DOHH2 (cell line): ENCODE data around the gene CT55.

Experiments used
- H3F3A ChIP-seq: fragments of 200-600 bp; sonication (generic), shearing (Covaris generic); 2 replicates; pipeline ENCODE4 v1.6.0; 2016; ENCODE audit warnings: antibody characterized with exemption, mild to moderate bottlenecking; ENCODE audit not compliant: control insufficient read depth, insufficient read depth
- H3K27ac ChIP-seq: fragments of 200-600 bp; sonication (generic); 2 replicates; pipeline ENCODE4 v1.5.1; 2014; ENCODE audit warnings: low read depth, mild to moderate bottlenecking, low read length, moderate library complexity
- H3K27me3 ChIP-seq: fragments of 200-600 bp; sonication (generic); 2 replicates; pipeline ENCODE4 v1.6.1; 2014; ENCODE audit warnings: mild to moderate bottlenecking, low read length, mixed read lengths; ENCODE audit not compliant: control insufficient read depth
- H3K36me3 ChIP-seq: fragments of 200-600 bp; sonication (generic); 2 replicates; pipeline ENCODE4 v1.6.1; 2014; ENCODE audit warnings: mild to moderate bottlenecking, low read length, moderate library complexity, mixed read lengths; ENCODE audit not compliant: control insufficient read depth
- H3K4me1 ChIP-seq: fragments of 200-600 bp; sonication (generic); 2 replicates; pipeline ENCODE4 v1.6.1; 2014; ENCODE audit warnings: mild to moderate bottlenecking, low read length, mixed read lengths; ENCODE audit not compliant: control insufficient read depth
- H3K4me2 ChIP-seq: fragments of 200-600 bp; sonication (generic); 2 replicates; pipeline ENCODE4 v1.6.0; 2014; ENCODE audit warnings: mild to moderate bottlenecking, low read length, moderate library complexity
- H3K4me3 ChIP-seq: fragments of 200-600 bp; sonication (generic); 2 replicates; pipeline ENCODE4 v1.5.1; 2014; ENCODE audit warnings: mild to moderate bottlenecking, low read length, mixed read lengths
- H3K79me2 ChIP-seq: fragments of 200-600 bp; sonication (generic); 2 replicates; pipeline ENCODE4 v1.6.1; 2014; ENCODE audit warnings: mild to moderate bottlenecking, low read length, mixed read lengths; ENCODE audit not compliant: control insufficient read depth
- H3K9me2 ChIP-seq: fragments of 200-600 bp; sonication (generic); replicated peaks from 2 replicates; pipeline ENCODE4 v1.6.1; 2014; ENCODE audit warnings: mild to moderate bottlenecking, low read length, mixed read lengths; ENCODE audit not compliant: control insufficient read depth
- H3K9me3 ChIP-seq: fragments of 200-600 bp; sonication (generic); 2 replicates; pipeline ENCODE4 v1.6.1; 2014; ENCODE audit warnings: antibody characterized with exemption, low read length, mixed read lengths; ENCODE audit not compliant: control insufficient read depth, insufficient read depth
- H4K20me1 ChIP-seq: fragments of 200-600 bp; sonication (generic); 2 replicates; pipeline ENCODE4 v1.6.0; 2014; ENCODE audit warnings: low read depth, mild to moderate bottlenecking, antibody characterized with exemption, low read length, moderate library complexity; ENCODE audit not compliant: control insufficient read depth, insufficient read depth
- EZH2phosphoT487 ChIP-seq: fragments of 200-600 bp; sonication (generic); IDR thresholded peaks from 2 replicates; pipeline ENCODE4 v1.6.1; 2017; ENCODE audit warnings: borderline replicate concordance, mild to moderate bottlenecking, antibody characterized with exemption, low read length, moderate library complexity, mixed read lengths
- TF ChIP-seq, protein P1 (sequence below): fragments of 200-600 bp; sonication (generic); IDR thresholded peaks from one replicate; pipeline ENCODE4 v1.5.1; 2014; ENCODE audit warnings: antibody characterized with exemption, mild to moderate bottlenecking, low read depth, low read length; ENCODE audit not compliant: poor library complexity, severe bottlenecking

The CT55 gene

GRCh38 chrX:135114392-135114791, 56.8 kb downstream of the CT55 start:
- no peaks in the 10 kb centered on the region for H3K36me3 ChIP-seq
- no peaks in the 10 kb centered on the region for H4K20me1 ChIP-seq
- H3K9me2 ChIP-seq = no peaks in the 10 kb centered on the region
- no peaks in the 10 kb centered on the region for H3K4me1 ChIP-seq
- no peaks in the 10 kb centered on the region for H3K79me2 ChIP-seq
- H3K9me3 ChIP-seq = no peaks in the 10 kb centered on the region
- no peaks in the 10 kb centered on the region for H3F3A ChIP-seq
- H3K4me2 ChIP-seq = no peak overlapping the region
- no peaks in the 10 kb centered on the region for H3K27me3 ChIP-seq
- H3K27ac ChIP-seq = no peak overlapping the region
- H3K4me3 ChIP-seq = no peak overlapping the region
- TF ChIP-seq EZH2phosphoT487 = no peak
- TF ChIP-seq, protein P1, sequence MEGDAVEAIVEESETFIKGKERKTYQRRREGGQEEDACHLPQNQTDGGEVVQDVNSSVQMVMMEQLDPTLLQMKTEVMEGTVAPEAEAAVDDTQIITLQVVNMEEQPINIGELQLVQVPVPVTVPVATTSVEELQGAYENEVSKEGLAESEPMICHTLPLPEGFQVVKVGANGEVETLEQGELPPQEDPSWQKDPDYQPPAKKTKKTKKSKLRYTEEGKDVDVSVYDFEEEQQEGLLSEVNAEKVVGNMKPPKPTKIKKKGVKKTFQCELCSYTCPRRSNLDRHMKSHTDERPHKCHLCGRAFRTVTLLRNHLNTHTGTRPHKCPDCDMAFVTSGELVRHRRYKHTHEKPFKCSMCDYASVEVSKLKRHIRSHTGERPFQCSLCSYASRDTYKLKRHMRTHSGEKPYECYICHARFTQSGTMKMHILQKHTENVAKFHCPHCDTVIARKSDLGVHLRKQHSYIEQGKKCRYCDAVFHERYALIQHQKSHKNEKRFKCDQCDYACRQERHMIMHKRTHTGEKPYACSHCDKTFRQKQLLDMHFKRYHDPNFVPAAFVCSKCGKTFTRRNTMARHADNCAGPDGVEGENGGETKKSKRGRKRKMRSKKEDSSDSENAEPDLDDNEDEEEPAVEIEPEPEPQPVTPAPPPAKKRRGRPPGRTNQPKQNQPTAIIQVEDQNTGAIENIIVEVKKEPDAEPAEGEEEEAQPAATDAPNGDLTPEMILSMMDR = no peak

DNA sequence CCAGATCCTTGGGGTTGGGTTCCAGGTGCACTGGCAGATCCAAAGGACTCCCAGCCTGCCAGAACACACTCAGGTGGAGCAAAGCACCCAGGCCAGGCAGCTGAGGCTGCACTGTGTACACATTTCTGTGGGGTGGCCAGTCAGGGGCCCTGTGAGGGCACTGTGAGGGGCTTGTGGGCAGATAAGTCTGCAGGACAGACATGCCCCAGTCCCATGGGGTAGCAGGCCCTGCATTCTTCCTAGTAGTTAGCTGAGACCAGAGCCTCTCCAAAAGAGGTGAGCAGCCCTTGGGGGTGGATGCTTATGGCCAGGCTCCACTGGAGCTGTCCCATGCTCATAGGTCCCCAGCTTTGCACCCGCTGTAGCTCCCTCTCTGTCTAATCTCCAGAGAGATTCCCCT, 58.5 kb downstream of the CT55 start:
- Histone ChIP-seq H3K4me1 (no peaks in the 10 kb centered on the region), H3K9me2 (no peaks in the 10 kb centered on the region), H3K36me3 (no peaks in the 10 kb centered on the region), H3K4me3 (no peak overlapping the region), H4K20me1 (no peaks in the 10 kb centered on the region), H3K27me3 (no peaks in the 10 kb centered on the region), H3K9me3 (no peaks in the 10 kb centered on the region), H3F3A (no peaks in the 10 kb centered on the region), H3K79me2 (no peaks in the 10 kb centered on the region), H3K27ac (no peak overlapping the region), H3K4me2 (no peak overlapping the region)
- TF ChIP-seq EZH2phosphoT487 = no peak
- TF ChIP-seq, protein P1 = no peak

GRCh38 chrX:135112096-135112729, 59.0 kb downstream of the CT55 start:
- no peaks in the 10 kb centered on the region for H3K27me3 ChIP-seq
- no peaks in the 10 kb centered on the region for H3K4me1 ChIP-seq
- H3K4me2 ChIP-seq = no peak overlapping the region
- H3K9me3 ChIP-seq = no peaks in the 10 kb centered on the region
- TF ChIP-seq, protein P1 = peak; percentile 66
- no peak for TF ChIP-seq EZH2phosphoT487
- no peak overlapping the region for H3K27ac ChIP-seq
- H3K79me2 ChIP-seq = no peaks in the 10 kb centered on the region
- no peaks in the 10 kb centered on the region for H3K9me2 ChIP-seq
- H4K20me1 ChIP-seq = no peaks in the 10 kb centered on the region
- H3K4me3 ChIP-seq = no peak overlapping the region
- no peaks in the 10 kb centered on the region for H3K36me3 ChIP-seq
- no peaks in the 10 kb centered on the region for H3F3A ChIP-seq
